ENCODE results near the gene FBXO22. TPM values are rescaled to one million over a fixed set of nuclear protein-coding genes. Genes with fewer than 3 reads are reported as not detected.
A peak's percentile ranks its signal among the peaks of the same experiment; 100 is the strongest.
"Not testable (repeated sequence)": the region's sequence is repeated elsewhere in the genome, so short reads cannot be mapped to it uniquely, and the experiment has no call there.

FBXO22 gene
- total RNA-seq = 100 to 1,000 TPM in 1 of 2 donors, 10 to 100 TPM in 1; 40.3 to 104 TPM

DNA sequence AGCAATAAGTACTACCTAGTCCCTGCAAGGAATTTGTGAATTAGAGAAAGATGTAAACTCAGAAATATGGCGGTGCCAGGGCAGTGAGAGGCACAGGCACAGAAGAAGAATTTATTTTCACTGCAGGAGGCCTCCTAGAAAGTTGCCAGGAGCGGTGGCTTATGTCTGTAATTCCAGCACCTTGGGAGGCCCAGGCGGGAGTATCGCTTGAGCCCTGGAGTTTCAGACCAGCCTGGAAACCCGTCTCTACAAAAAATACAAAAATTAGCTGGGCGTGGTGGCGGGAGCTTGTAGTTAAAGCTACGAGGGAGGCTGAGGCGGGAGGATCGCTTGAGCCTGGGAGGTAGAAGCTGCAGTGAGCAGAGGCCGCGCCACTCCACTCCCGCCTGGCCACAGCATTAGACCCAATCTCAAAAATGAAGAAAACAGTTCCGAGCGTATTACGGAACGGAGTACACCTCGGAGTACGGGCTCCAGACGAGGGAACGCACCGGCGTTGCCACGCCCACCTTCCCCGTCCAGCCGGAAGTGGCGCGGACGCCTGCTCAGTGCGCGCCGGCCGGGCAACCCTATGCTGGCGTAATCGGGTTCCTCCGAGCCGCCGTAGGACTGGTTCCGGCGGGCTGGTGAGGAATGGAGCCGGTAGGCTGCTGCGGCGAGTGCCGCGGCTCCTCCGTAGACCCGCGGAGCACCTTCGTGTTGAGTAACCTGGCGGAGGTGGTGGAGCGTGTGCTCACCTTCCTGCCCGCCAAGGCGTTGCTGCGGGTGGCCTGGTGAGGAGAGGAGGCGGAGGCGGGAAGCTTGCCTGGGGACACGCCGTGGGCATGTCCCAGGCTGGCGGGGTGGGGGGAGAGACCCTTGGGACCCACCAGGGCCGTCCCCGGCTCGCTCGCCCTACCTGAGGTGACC is at the start of gene FBXO22:
TSS of gene FBXO22 (plus strand) at position 548 of the 909 bp plus-strand sequence. CDS start at position 634, 86 bp downstream.
- ATAC-seq (peak; percentile 95 to 98), DNase-seq (ENCODE audit: low spot score in 2 of 2) (peak; percentile 93)
- Mint-ChIP-seq H3K9me3 (no peaks in the 10 kb centered on the region), H3K27ac (peak within 1 kb of the TSS; percentile 95 to 97), H3K36me3 (peaks cover 22 to 24% of the 10 kb centered on the region in 2 donors)

DNA sequence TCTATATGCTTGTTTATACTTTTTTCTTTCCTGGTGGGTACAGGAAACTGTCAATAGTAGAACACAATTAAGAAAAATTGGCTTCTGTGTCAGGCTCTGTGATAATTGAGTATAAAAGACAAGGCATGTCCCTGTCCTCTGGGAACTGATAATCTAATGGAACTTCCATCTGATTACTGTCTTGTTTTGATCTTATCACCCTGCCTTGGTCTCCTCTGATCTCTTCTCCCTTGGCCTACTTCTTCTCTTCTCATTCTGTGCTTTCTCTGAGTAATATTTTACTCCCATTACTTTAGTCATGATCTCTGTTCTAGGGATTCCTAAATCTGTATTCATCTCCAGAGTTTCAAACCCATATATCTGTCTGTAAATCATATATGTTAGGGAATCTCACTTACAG is 45.8 kb upstream of the FBXO22 start:
- no peak for DNase-seq (ENCODE audit: low spot score in 2 of 2)
- Mint-ChIP-seq H3K9me3 (no peaks in the 10 kb centered on the region), H3K27ac (no peak overlapping the region), H3K36me3 (peaks cover 6 to 8% of the 10 kb centered on the region in 2 donors)
- peak in 1 of 2 donors; percentile 35 for ATAC-seq

DNA sequence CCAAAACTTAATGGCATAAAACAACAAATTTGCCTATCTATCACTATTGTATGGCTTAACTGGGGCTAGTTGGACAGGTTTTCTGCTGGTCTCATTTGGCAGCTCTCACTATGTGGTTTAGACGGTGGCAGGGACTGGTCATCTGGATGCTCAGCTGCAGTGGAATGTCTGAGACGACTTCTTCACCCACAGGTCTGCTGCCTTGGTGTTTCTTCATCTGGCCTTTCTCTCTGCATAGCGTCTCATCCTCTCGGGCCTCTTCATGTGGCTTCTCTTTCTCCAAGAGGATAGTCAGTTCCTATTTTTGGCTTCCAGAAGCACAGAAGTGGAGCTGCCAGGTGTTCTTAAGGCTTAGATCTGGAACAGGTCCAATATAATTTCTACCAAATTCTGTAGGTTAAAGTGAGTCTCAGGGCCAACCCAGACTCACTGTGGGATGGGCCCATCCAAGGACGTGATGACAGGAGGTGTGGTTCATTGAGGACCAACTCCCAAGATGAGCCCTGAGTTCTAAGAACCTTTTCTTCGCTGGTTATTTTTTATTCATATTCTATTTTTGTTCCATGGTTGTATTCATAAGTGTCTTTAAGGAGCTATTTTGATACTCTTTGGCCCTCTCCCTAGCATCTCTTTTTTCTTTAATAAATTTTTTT is 41.8 kb upstream of the FBXO22 start:
- Mint-ChIP-seq H3K27ac (no peak overlapping the region), H3K9me3 (no peaks in the 10 kb centered on the region), H3K36me3 (peaks cover 8 to 14% of the 10 kb centered on the region in 2 donors)
- ATAC-seq (no peak), DNase-seq (ENCODE audit: low spot score in 2 of 2) (no peak)

DNA sequence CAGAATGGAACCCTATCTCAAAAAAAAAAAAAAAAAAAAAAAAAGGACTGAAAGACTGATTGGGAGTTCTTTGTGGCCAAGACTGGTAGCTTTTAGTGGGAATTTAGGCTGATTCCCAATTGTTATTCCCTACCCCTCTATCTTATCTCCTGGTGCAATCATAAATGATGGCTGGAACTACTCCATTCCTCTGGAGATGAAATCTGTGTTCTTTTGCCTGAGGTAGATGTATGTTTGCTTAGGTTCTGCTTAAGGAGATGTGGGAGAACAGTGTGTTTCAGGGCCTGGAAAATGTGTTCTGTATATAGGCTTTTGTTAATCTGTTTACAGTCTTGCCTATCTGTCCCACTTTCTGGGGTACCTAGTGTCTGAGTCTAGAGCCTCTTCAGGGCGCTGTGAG is 40.9 kb upstream of the FBXO22 start:
- Mint-ChIP-seq H3K9me3 (no peaks in the 10 kb centered on the region), H3K27ac (no peak overlapping the region), H3K36me3 (peaks cover 8 to 14% of the 10 kb centered on the region in 2 donors)
- ATAC-seq = no peak
- DNase-seq (ENCODE audit: low spot score in 2 of 2) = no peak

DNA sequence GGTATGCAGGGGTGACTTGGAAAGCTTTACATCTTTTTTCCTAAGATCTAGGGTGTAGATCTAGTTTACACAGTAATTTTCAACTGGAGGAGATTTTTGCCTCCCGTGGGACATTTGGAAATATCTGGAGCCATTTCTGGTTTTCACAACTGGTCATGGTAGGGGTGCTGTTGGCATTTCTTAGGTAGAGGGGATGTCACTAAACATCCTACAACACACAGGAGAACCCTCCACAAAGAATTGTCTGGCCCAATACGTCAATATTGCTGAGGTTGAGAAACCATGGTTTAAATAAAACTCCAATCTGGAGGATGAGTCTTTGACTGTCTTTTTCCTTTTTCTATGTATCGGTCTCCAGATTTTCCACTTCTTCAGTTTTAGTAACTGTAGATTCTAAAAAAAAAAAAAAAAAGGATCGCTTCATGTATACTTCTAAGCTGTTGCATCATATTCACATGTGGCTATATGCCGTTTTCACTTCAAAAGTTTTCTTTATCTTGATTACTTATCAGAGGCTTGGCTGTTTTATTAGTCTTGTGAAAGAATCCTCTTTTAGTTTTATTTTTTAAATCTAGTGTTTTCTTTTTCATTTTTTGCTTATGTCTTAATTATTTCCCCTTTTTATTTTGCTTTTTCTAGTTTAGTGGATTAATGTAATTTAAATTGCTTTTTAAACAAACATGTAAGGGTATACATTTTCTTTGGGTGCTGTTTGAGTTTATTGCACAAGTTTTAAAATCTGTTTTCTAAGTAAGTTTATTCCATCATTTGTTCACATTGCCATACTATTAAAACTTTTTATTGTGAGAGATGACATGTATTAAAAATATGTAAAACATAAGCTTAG is 39.2 kb upstream of the FBXO22 start:
- ATAC-seq (no peak), DNase-seq (ENCODE audit: low spot score in 2 of 2) (no peak)
- Mint-ChIP-seq H3K9me3 (no peaks in the 10 kb centered on the region), H3K36me3 (peaks cover 8 to 14% of the 10 kb centered on the region in 2 donors), H3K27ac (peak overlapping the region in 1 of 2 donors; percentile 55)

DNA sequence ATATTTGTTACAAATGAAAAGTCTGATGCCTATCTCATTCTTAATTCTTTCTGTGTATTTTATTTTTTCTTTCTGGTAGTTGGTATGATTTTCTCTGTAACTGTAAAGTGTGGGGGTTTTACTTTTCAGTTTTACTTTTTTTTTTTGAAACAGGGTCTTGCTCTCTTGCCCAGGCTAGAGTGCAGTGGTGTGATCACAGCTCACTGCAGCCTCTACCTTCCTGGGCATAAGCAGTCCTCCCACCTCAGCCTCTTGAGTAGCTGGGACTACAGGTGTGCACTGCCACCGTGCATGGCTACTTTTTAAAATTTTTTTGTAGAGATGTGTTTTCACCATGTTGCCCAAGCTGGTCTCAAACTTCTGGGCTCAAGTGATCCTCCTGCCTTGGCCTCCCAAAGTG is 37.6 kb upstream of the FBXO22 start:
- H3K36me3 Mint-ChIP-seq; ATAC-seq; DNase-seq (ENCODE audit: low spot score in 2 of 2); H3K9me3 Mint-ChIP-seq: not testable (repeated sequence)
- peak overlapping the region in 1 of 2 donors; percentile 45 for H3K27ac Mint-ChIP-seq

DNA sequence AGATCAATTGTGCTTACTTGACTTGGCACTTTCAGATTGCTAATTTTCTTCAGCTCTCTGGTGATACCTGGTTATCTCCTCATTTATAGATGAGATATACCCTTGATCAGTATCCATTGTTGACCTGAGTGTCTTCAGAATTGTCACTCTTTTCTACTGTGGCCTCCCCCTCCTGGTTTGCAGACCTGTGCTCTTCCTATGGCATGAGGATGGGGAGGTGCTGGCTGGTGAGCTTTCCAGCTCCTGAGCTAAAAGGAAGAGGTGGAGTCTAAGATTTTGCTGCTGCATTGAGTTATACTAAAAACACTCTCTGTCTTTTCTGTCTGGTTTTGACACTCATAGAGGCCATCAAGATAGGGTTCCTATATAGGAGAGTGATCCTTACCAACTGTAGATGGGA is 36.8 kb upstream of the FBXO22 start:
- ATAC-seq (no peak), DNase-seq (ENCODE audit: low spot score in 2 of 2) (no peak)
- H3K27ac Mint-ChIP-seq = peak overlapping the region; percentile 11 to 45
- H3K9me3 Mint-ChIP-seq = no peaks in the 10 kb centered on the region
- H3K36me3 Mint-ChIP-seq = peaks cover 0 to 8% of the 10 kb centered on the region in 2 donors

DNA sequence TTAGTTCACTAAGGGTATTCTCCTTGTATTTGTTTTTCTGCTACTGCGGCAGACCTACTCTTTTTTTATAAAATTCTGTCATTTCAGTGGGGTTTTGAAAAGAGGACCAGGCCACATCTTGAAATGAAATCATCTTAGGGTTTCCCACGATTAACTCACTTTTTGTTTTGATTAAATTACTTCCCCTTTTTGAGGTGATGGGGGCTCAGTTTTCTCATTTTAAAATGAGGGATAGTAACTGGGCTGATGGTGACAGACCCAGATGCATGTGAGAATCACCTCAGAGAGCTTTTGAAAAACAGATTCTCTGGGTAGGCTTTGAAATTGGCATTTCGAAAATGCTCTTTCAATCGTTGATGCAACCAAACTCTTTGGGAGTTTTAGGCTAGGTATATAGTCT is 36.2 kb upstream of the FBXO22 start:
- no peak overlapping the region for H3K27ac Mint-ChIP-seq
- no peak for DNase-seq (ENCODE audit: low spot score in 2 of 2)
- no peaks in the 10 kb centered on the region for H3K9me3 Mint-ChIP-seq
- ATAC-seq = no peak
- H3K36me3 Mint-ChIP-seq = peaks cover 0 to 8% of the 10 kb centered on the region in 2 donors

DNA sequence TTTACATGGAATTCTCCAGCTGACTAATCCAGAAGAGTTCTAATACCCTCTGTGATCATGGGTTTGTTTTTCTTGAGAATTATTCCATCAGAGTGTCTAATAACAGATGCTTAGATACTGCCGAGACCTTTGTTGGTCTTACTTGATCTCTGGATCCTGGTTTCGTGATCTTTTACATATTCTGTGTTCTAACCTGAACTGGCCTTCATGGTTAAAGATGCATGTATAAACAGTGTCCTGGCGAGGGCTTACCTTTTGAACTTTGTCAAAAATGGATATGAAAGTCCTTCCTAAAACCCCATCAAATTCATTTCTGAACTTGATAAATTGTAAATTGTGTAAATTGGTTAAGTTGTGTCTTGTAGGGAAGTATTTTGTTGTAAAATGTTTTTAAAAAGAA is 35.7 kb upstream of the FBXO22 start:
- Mint-ChIP-seq H3K9me3 (no peaks in the 10 kb centered on the region), H3K36me3 (peaks cover 0 to 8% of the 10 kb centered on the region in 2 donors), H3K27ac (no peak overlapping the region)
- DNase-seq (ENCODE audit: low spot score in 2 of 2) = no peak
- ATAC-seq = no peak

DNA sequence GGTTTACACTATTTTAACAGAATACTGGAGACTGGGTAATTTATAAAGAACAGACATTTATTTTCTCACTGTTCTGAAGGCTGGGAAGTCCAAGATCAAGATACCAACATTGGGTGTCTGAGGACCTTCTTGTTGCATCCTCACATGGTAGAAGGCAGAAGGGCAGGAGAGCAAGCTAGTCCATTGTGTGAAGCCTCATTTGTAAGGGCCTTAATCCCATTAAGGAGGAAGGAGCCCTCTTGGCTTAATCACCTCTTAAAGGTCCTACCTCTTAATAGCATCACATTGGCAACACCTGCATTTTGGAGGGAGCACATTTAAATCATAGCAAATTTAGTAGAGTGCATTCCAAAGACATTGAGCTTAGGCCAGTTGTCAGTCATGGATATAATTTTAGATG is 34.2 kb upstream of the FBXO22 start:
- no peak overlapping the region for H3K27ac Mint-ChIP-seq
- ATAC-seq (no peak), DNase-seq (ENCODE audit: low spot score in 2 of 2) (no peak)
- peaks cover 0 to 8% of the 10 kb centered on the region in 2 donors for H3K36me3 Mint-ChIP-seq
- H3K9me3 Mint-ChIP-seq = no peaks in the 10 kb centered on the region

DNA sequence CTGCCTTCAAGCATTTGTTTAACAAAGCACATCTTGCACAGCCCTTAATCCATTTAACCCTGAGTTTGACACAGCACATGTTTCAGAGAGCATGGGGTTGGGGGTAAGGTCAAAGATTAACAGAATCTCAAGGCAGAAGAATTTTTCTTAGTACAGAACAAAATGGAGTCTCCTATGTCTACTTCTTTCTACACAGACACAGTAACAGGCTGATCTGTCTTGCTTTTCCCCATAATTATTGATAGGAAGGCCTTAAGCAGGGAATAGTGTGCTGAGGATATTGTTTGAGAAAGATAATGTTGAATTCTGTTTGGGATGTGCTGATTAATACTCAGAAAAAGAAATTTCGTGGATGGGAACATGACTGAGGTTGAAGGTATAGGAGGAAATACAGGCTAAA is 32.1 kb upstream of the FBXO22 start:
- H3K27ac Mint-ChIP-seq; DNase-seq (ENCODE audit: low spot score in 2 of 2); H3K9me3 Mint-ChIP-seq; ATAC-seq; H3K36me3 Mint-ChIP-seq: not testable (repeated sequence)

DNA sequence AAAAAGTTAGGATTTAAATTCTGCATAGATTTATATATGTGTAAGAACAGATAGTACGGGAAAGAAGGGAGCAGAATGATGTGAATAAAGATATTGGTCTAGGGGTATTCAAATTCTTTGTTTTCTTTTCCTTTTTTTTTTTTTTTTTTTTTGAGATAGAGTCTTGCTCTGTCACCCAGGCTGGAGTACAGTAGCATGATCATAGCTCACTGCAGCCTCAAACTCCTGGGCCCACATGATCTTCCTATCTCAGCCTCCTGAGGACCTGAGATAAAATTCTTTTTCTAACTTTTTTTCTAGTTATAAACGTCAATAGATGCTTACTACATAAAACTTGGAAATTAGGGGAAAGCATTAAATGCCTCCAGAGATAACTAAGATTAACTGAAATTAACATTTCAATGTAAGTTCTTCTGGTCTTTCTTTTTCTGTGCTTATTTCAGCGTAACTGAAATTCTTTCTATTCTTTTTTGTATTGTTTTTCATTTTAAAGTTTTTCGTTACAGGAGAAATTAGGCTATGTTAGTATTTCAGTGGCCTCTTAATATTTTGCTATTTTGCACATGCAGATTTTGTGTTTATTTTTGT is 31.2 kb upstream of the FBXO22 start:
- no peak for ATAC-seq
- Mint-ChIP-seq H3K27ac (no peak overlapping the region), H3K36me3 (no peaks in the 10 kb centered on the region), H3K9me3 (no peaks in the 10 kb centered on the region)
- DNase-seq (ENCODE audit: low spot score in 2 of 2) = no peak

DNA sequence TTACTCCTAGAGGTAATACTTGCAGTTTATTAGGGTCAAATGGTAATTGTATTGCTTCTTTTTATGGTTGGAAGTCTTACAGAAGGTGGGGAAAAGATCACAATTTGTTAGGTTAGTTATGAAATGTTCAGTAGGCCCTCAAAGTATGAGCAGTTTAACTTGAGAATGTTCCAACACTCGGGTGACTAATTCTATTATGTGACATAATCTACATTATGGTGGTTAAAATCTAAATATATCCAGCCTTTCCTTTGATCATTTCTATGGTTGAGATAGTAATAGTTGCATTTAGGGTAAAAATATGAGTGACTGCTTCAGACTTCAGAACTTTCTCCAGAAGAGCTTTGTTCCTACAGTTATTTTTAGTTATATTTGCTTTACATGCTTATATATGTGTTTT is 19.6 kb upstream of the FBXO22 start:
- no peak for ATAC-seq
- H3K27ac Mint-ChIP-seq = no peak overlapping the region

DNA sequence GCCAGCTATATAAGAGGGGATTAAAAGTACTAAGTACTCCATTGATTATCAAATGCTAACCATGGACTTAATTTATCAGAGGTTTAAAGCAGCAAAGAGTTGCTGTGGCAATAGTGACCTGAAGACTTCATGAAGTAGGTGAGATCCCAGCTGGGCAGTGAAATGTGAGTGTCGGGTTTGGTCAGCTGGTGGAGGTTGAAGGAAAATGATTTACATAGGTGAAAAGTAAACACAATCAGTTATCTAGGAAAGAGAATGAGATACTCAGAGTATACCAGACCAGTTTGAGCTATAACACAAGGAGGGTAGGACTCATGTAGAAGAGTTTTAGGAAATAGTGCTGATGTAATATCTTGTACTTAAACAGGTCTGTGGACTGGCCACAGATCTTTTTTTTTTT is 16.5 kb upstream of the FBXO22 start:
- DNase-seq (ENCODE audit: low spot score in 2 of 2) (no peak), ATAC-seq (no peak)
- H3K27ac Mint-ChIP-seq = peak overlapping the region in 1 of 2 donors; percentile 13
- no peaks in the 10 kb centered on the region for H3K36me3 Mint-ChIP-seq
- H3K9me3 Mint-ChIP-seq = no peaks in the 10 kb centered on the region

More for the DNA sequence above, 19.6 kb upstream of the FBXO22 start:
- no peak for DNase-seq (ENCODE audit: low spot score in 2 of 2)
- Mint-ChIP-seq H3K9me3 (no peaks in the 10 kb centered on the region), H3K36me3 (no peaks in the 10 kb centered on the region)

DNA sequence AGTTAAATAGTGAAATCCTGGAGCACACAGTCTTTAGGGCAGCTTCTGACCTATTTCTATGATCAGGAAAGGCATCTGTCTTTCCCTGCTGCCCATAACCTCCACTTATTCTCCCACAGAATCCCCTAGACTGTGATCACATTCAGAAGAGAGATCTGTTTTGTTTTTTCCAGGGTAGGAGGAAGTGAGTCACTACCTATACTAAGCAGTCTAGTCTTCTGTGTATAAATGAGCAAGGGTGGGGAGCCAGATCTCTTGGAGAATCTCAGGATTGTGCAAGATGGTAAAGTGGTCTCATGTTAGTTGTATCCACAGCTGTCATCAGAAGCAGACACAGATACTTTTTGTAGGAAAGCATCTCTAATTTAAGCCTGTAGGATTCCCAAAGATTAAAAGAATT is 11.8 kb upstream of the FBXO22 start:
- H3K36me3 Mint-ChIP-seq = no peaks in the 10 kb centered on the region
- H3K27ac Mint-ChIP-seq = peak overlapping the region; percentile 24 to 70
- DNase-seq (ENCODE audit: low spot score in 2 of 2) (no peak), ATAC-seq (peak; percentile 72 to 75)
- H3K9me3 Mint-ChIP-seq = no peaks in the 10 kb centered on the region

DNA sequence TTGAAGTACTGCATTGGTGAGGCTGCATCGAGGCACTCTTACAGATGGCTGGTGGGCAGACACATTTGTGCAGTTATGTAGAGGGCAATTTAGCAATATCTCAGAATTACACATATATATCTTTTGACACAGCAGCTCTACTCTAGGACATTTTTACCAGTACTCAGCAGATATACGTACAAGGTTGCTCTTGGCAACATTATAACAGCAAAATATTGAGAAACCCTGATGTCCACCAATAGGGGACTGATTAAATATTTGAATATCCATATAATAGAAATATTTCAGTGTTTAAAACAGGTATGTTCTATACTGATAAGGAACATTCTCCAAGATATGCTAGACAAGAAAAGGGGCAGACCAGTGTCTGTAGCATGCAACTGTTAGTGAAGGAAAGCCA is 7.9 kb upstream of the FBXO22 start:
- Mint-ChIP-seq H3K36me3 (no peaks in the 10 kb centered on the region), H3K9me3 (no peaks in the 10 kb centered on the region), H3K27ac (peak overlapping the region in 1 of 2 donors; percentile 13)
- DNase-seq (ENCODE audit: low spot score in 2 of 2) (no peak), ATAC-seq (no peak)
